ENCODE measurements around the gene BMAL2. TPM values are rescaled to one million over a fixed set of nuclear protein-coding genes. Genes with fewer than 3 reads are reported as not detected.
A peak's percentile ranks its signal among the peaks of the same experiment; 100 is the strongest.

The BMAL2 gene
- total RNA-seq, 1 experiment from 2014 or later, result 23.1 TPM

GRCh38 chr12:27319409-27319808, 13.2 kb upstream of the BMAL2 start:
- Histone ChIP-seq H2BK15ac (ENCODE audit: low read depth, low read length) (no peak overlapping the region), H3K27ac (ENCODE audit: insufficient read length, low read depth, low read length) (no peak overlapping the region), H2BK120ac (ENCODE audit: low read depth, low read length, poor library complexity, severe bottlenecking) (no peak overlapping the region), H2BK5ac (ENCODE audit: insufficient read length, low read length) (no peak overlapping the region), H3K4me2 (ENCODE audit: insufficient read depth, insufficient read length, low read length) (no peak overlapping the region), H3K9ac (ENCODE audit: extremely low read depth, insufficient read length, low read length) (no peak overlapping the region), H4K20me1 (ENCODE audit: control insufficient read depth, insufficient read depth, insufficient read length) (no peaks in the 10 kb centered on the region), H3K27me3 (ENCODE audit: insufficient read depth, low read length) (no peaks in the 10 kb centered on the region), H3K4ac (ENCODE audit: low read depth, low read length) (no peak overlapping the region), H3K79me2 (ENCODE audit: insufficient read depth, low read length) (no peaks in the 10 kb centered on the region), H4K5ac (ENCODE audit: insufficient read length, low read depth, low read length) (no peak overlapping the region), H3K18ac (ENCODE audit: insufficient read length, low read depth, low read length) (no peak overlapping the region), H3K23ac (ENCODE audit: insufficient read length, low read depth, low read length) (no peak overlapping the region), H3K23me2 (ENCODE audit: insufficient read length, low read depth, low read length, poor library complexity, severe bottlenecking) (no peaks in the 10 kb centered on the region), H3K9me3 (ENCODE audit: control insufficient read depth, low read depth, low read length) (no peaks in the 10 kb centered on the region), H3T11ph (ENCODE audit: low read length) (no peak overlapping the region), H4K8ac (replicated peaks; ENCODE audit: insufficient read length, low read depth, low read length) (no peak overlapping the region), H2AFZ (ENCODE audit: low read length) (no peak overlapping the region), H3K79me1 (ENCODE audit: insufficient read depth, low read depth, low read length, poor library complexity, severe bottlenecking) (no peaks in the 10 kb centered on the region), H3K4me1 (ENCODE audit: insufficient read depth, low read length) (no peaks in the 10 kb centered on the region; the same call in 1 of the 2 replicates), H4K91ac (ENCODE audit: insufficient read length, low read depth, low read length) (no peak overlapping the region), H3K14ac (ENCODE audit: insufficient read depth, low read length) (no peak overlapping the region), H2BK12ac (ENCODE audit: insufficient read length, low read depth, low read length) (no peak overlapping the region), H2BK20ac (ENCODE audit: low read depth, low read length, poor library complexity, severe bottlenecking) (no peak overlapping the region), H3K56ac (ENCODE audit: insufficient read length, low read depth, low read length) (no peak overlapping the region), H2AK5ac (ENCODE audit: insufficient read length, low read length) (no peak overlapping the region)
- peak overlapping the region in 1 of 3 experiments; percentile 25; a peak in 2 of 7 replicates for H3K27ac Mint-ChIP-seq
- H3K4me3 Mint-ChIP-seq, result no peak overlapping the region
- no peaks in the 10 kb centered on the region for H3K27me3 Mint-ChIP-seq (ENCODE audit: low read depth)
- no peak for TF ChIP-seq CTCF (conservative IDR thresholded peaks at IDR 0.05)
- peaks cover 6 to 34% (median 20%) of the 10 kb centered on the region in 3 experiments for H3K36me3 Mint-ChIP-seq (ENCODE audit: insufficient read depth in 1 of 3, low read depth in 3 of 3)
- H3K9me3 Mint-ChIP-seq, result no peaks in the 10 kb centered on the region
- WGBS (ENCODE audit: extremely low coverage, insufficient read length, low lambda C conversion rate), result no CpG with 5 or more reads among the region's 1 CpG
- no peak for DNase-seq
- H3K4me1 Mint-ChIP-seq, result peaks cover 10% of the 10 kb centered on the region in 2 experiments
